GM12891 (cell line): Measurements from ENCODE around the gene MAPRE2.

ENCODE experiments used
- PAX5 ChIP-seq: IDR thresholded peaks from 2 replicates; pipeline ENCODE4 v1.6.1; 2011; ENCODE audit warnings: low read length, moderate library complexity, mild to moderate bottlenecking; ENCODE audit not compliant: insufficient read depth, severe bottlenecking
- POLR2A ChIP-seq: IDR thresholded peaks from 2 replicates; pipeline ENCODE4 v1.6.1; 2011; ENCODE audit warnings: low read depth, low read length, control low read depth
- POLR2AphosphoS5 ChIP-seq: IDR thresholded peaks from 2 replicates; pipeline ENCODE4 v1.6.1; 2011; ENCODE audit warnings: low read depth, low read length, control low read depth
- POU2F2 ChIP-seq: IDR thresholded peaks from 2 replicates; pipeline ENCODE4 v1.6.1; 2011; ENCODE audit warnings: low read depth, mild to moderate bottlenecking, control low read depth, low read length, moderate library complexity
- SPI1 ChIP-seq: IDR thresholded peaks from 2 replicates; pipeline ENCODE4 v1.6.1; 2011; ENCODE audit warnings: low read depth, low read length, control low read depth
- TAF1 ChIP-seq: IDR thresholded peaks from 2 replicates; pipeline ENCODE4 v1.6.1; 2011; ENCODE audit warnings: low read depth, low read length, control low read depth

DNA sequence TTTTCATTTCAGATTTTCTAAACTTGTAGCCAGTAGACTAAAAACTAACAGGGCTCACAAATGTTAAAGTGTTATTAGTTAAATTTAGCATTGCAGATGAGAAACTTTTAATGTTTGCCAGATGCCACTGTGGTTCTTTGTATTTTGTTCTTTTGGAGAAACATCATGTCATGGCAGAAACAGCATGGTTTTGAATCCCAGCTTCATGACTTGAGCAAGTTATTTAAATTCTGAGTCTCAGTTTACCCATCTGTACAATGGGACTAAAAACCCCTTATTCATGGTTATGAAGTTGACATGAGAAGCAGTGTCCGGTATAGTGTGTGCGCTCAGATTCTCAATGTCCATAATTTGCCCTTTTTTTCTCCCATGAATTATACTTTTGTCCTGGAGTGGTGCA lies 56.5 kb downstream of the MAPRE2 start:
- TF ChIP-seq POLR2AphosphoS5 (no peak), POLR2A (no peak), TAF1 (no peak), POU2F2 (no peak), SPI1 (no peak), PAX5 (no peak)
